HG02870 (cell line): ENCODE data around the gene PSME1.

Source experiments
- ATAC-seq: cut with Tn5 transposase; IDR thresholded peaks from one replicate; pipeline ENCODE4 v1.9.1; 2021; ENCODE audit warnings: mild to moderate bottlenecking, moderate library complexity; ENCODE audit not compliant: unreplicated experiment

PSME1 gene

DNA sequence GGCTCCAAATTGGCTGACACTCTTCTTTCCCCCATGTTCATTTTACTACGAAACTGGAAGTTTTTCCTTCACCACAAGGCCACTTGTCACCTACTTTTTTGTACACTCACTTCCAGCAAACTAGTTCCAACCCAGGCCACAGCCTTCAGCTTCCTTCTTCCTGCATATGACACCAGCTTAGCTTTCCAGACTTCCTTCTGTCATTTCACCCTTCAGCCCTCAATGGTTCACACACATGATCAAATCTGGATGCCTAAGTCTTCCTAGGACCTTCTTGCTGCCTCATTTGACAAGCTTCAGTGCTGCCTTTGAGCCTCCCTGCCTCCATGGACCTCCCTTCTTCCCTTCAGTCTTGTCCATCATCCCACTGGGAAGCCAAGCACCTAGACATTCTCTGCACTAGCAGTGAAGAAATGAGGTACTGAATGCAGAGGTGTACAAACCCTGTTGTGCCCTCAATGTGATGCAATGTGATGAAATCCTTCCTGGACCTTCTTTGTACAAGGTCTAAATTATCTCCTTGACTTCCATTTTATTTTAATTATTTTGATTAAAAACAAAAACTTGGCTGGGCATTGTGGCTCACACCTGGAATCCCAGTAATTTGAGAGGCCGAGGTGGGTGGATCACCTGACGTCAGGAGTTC lies 31.6 kb downstream of the PSME1 start:
- ATAC-seq, result no peak

DNA sequence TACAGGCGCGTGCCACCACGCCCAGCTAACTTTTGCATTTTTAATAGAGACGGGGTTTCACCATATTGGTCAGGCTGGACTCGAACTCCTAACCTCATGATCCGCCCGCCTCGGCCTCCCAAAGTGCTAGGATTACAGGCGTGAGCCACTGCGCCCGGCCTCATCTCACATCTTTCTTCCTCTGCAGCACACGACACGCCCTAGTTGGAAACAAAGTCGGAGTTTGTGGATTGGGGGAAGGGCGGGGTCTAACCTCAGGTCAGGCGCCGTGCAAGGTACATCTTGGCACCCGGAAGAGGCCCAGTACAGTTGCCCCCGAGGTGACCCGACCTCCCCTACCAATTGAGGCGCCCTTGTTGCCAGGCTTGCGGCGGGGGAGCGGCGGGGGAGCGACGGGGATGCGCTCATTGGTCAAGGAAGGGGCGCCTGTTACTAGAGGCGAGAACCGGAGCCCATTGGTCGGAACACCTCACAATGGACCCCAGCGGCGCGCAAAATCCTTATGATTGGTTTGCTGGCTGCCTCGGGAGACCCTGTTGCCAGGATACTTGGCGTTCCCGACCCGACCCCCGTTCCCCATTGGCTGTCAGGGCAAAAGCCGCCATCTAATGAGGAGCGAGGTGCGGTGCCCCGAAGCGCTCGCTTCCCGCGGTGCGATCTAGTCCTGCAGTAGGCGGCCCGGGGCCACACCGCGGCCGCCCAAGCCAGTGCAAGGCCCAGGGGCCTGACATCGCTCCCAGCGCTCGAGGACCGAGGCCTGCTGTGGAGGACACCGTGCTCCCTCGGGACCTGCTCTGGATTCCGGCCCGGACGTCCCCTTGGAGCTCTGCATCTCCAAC lies 35.6 kb downstream of the PSME1 start, which contains the start of gene REC8:
TSS of gene REC8 (plus strand) at position 659 of the 839 bp plus-strand sequence. CDS start 473 bp downstream, outside the sequence.
- no peak for ATAC-seq

GRCh38 chr14:24172261-24172860 lies 36.4 kb downstream of the PSME1 start:
- no peak for ATAC-seq

- no peak for ATAC-seq
Measured at GRCh38 chr14:24172871-24173281, 36.9 kb downstream of the PSME1 start.

GRCh38 chr14:24176599-24176998 lies 40.6 kb downstream of the PSME1 start:
- ATAC-seq, result no peak

GRCh38 chr14:24177041-24177825 lies 41.2 kb downstream of the PSME1 start:
- no peak for ATAC-seq

GRCh38 chr14:24177891-24178290 lies 41.9 kb downstream of the PSME1 start:
- no peak for ATAC-seq

- no peak for ATAC-seq
Measured at GRCh38 chr14:24178399-24179178, 42.6 kb downstream of the PSME1 start.

- ATAC-seq, result no peak
Measured at GRCh38 chr14:24179294-24179960, 43.4 kb downstream of the PSME1 start.

- no peak for ATAC-seq
Measured at GRCh38 chr14:24179961-24180796, 44.2 kb downstream of the PSME1 start.

DNA sequence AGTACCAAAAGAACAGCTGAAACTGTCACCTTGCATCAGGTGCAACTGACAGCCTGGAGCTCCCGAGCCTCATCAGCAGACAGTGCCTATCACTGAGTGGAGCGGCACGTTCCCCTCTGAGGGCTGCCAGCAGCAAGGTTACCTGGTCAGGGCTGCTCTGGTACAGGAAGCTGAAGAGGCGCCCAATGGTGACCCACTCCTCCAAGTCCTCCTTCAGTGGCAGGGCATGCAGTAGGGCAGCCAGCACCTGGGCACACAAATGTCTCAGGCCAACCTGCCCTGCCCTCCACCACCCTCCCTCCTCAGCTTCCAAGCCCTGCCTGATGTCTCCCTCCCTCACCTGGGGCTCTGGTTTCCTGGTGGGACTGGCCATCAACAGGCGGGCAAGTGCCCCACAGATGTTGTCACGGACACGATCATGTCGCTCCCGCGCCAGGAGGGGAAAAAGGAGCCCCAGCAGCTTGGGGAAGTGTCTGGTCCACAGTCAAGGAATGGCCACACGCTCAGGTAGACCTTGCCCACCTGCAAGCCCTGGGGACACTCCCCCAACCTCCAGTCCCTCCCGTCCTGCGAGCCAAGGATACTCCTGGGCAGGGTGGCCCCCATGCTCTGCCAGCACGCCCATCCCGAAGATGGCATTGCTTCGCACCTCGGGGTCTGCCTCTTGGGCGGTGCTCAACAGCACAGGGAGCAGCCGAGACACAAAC lies 45.5 kb downstream of the PSME1 start:
- no peak for ATAC-seq

- ATAC-seq, result no peak
Measured at GRCh38 chr14:24182110-24182882, 46.3 kb downstream of the PSME1 start.

- ATAC-seq, result no peak
Measured at GRCh38 chr14:24183014-24183481, 47.1 kb downstream of the PSME1 start.

DNA sequence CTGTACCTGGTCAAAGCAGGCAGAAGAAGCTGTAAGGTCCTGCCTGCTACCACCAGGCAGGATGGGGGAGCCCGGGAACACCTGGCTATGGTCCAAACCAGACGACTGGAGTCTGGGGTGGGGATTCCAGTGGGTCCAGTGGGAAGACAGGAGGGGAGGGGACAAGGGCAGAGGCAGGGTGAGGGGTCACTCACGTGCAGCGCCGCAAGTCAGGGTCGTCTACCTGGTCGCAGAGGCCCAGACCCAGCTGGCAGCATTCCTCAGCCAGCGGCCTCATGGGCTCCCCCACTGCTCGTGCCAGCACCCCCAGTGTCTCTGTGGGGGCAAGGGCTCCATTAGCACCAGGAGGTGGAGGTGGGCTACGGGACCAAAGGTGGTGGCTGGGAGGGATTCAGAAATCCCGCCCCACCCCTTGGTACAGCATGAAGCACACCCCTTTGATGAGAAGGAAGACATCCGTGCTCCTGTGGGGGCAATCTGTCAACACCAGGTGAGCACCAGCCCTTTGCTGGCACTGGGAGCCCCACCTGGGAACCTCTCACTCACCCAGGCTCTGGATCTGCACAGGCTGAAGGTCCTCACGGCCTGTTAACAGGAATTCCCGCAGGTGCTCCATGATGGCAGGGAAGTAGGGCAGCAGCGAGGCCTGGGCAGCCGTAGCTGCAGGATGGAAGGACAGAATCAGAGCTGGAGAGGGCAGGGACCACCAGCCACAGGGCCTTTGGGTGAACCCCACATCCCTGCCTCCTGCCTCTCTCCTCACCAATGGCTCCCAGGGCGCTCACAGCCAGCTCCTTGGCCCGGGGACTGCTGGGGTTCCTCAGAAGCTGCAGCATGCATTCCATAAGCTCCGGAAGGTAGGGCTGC lies 48.3 kb downstream of the PSME1 start:
- ATAC-seq, result no peak

- ATAC-seq, result no peak
Measured at GRCh38 chr14:24185026-24185425, 49.0 kb downstream of the PSME1 start.

- no peak for ATAC-seq
Measured at GRCh38 chr14:24185741-24186140, 49.7 kb downstream of the PSME1 start.
